MM.1S (cell line): Measurements from ENCODE around the gene MVK.

Source experiments
- EZH2 ChIP-seq: fragments of 300-600 bp; sonication (generic); optimal IDR thresholded peaks from 2 replicates; pipeline ENCODE3; 2017; ENCODE audit warnings: low read depth, mild to moderate bottlenecking, antibody characterized with exemption, low read length, mixed read lengths
- EZH2phosphoT487 ChIP-seq: fragments of 300-600 bp; sonication (generic); IDR thresholded peaks from 2 replicates; pipeline ENCODE4 v1.6.1; 2018; ENCODE audit warnings: antibody characterized with exemption, low read length
- TF ChIP-seq, protein P1 (sequence below): fragments of 300-600 bp; sonication (generic); IDR thresholded peaks from 2 replicates; pipeline ENCODE4 v1.5.1; 2016; ENCODE audit warnings: antibody characterized with exemption, low read length, mixed read lengths

DNA sequence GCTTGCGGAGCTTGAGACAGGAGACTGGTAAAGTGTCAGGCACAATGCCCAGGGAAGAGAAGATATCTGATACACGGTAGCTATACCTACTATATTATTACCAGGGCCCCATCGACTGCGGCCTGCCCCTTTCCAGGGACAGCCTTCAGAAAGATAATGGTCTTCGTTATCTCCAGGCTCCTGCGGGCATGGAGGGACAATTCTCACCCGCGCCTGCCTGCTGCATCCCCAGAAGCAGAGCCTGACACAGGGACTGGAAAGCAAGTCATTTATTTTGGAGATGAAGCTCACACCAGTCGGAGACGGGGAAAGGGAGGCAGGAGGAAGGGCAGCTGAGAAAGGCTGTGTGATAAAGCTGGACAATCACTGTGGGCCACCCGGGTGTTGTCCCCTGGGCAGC lies 72.1 kb downstream of the MVK start:
- TF ChIP-seq, protein P1, sequence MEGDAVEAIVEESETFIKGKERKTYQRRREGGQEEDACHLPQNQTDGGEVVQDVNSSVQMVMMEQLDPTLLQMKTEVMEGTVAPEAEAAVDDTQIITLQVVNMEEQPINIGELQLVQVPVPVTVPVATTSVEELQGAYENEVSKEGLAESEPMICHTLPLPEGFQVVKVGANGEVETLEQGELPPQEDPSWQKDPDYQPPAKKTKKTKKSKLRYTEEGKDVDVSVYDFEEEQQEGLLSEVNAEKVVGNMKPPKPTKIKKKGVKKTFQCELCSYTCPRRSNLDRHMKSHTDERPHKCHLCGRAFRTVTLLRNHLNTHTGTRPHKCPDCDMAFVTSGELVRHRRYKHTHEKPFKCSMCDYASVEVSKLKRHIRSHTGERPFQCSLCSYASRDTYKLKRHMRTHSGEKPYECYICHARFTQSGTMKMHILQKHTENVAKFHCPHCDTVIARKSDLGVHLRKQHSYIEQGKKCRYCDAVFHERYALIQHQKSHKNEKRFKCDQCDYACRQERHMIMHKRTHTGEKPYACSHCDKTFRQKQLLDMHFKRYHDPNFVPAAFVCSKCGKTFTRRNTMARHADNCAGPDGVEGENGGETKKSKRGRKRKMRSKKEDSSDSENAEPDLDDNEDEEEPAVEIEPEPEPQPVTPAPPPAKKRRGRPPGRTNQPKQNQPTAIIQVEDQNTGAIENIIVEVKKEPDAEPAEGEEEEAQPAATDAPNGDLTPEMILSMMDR: no peak
- TF ChIP-seq EZH2 (no peak), EZH2phosphoT487 (no peak)
